Neural cell (in vitro differentiated cells): ENCODE measurements around the gene FXR1. TPM values are rescaled to one million over a fixed set of nuclear protein-coding genes. Genes with fewer than 3 reads are reported as not detected.

Source experiments
- H2AFZ ChIP-seq: fragments of 200-600, 300-800 bp; sonication (generic), shearing (Covaris generic); 2 replicates; pipeline ENCODE4 v1.6.0; 2014; ENCODE audit warnings: low read depth, mild to moderate bottlenecking, antibody characterized with exemption, low read length, moderate library complexity
- H3F3A ChIP-seq: fragments of 200-600 bp; shearing (Covaris generic); 2 replicates; pipeline ENCODE4 v1.6.1; 2016; ENCODE audit warnings: mild to moderate bottlenecking, moderate library complexity, mixed read lengths, antibody characterized with exemption, low read length; ENCODE audit not compliant: insufficient read depth, poor library complexity, severe bottlenecking
- H3K27ac ChIP-seq: fragments of 200-600, 300-800 bp; sonication (generic), shearing (Covaris generic); 2 replicates; pipeline ENCODE4 v1.5.1; 2014; ENCODE audit warnings: mild to moderate bottlenecking, low read length, moderate library complexity
- H3K27me3 ChIP-seq: fragments of 300-800, 200-600 bp; sonication (generic), shearing (Covaris generic); 2 replicates; pipeline ENCODE4 v1.6.0; 2014; ENCODE audit warnings: mild to moderate bottlenecking, low read depth, low read length, moderate library complexity; ENCODE audit not compliant: insufficient read depth
- H3K36me3 ChIP-seq: fragments of 300-800, 200-600 bp; sonication (generic), shearing (Covaris generic); 2 replicates; pipeline ENCODE4 v1.5.1; 2014; ENCODE audit warnings: mild to moderate bottlenecking, antibody characterized with exemption, low read length, moderate library complexity; ENCODE audit not compliant: insufficient read depth
- H3K4me2 ChIP-seq: fragments of 300-800, 200-600 bp; sonication (generic), shearing (Covaris generic); 2 replicates; pipeline ENCODE4 v1.6.0; 2014; ENCODE audit warnings: mild to moderate bottlenecking, low read length
- H3K4me3 ChIP-seq: fragments of 300-800, 200-600 bp; sonication (generic), shearing (Covaris generic); 2 replicates; pipeline ENCODE4 v1.5.1; 2014; ENCODE audit warnings: mild to moderate bottlenecking, low read length, moderate library complexity
- H3K79me2 ChIP-seq: fragments of 200-600 bp; shearing (Covaris generic); replicated peaks from 2 replicates; pipeline ENCODE4 v1.6.0; 2014; ENCODE audit warnings: mild to moderate bottlenecking, low read length, moderate library complexity; ENCODE audit not compliant: insufficient read depth
- H3K9ac ChIP-seq: fragments of 300-800, 200-600 bp; sonication (generic), shearing (Covaris generic); 2 replicates; pipeline ENCODE4 v1.6.1; 2016; ENCODE audit warnings: mild to moderate bottlenecking, low read length, mixed read lengths
- H3K9me2 ChIP-seq: fragments of 200-600 bp; shearing (Covaris generic); 2 replicates; pipeline ENCODE4 v1.6.1; 2016; ENCODE audit warnings: mild to moderate bottlenecking, low read length, mixed read lengths; ENCODE audit not compliant: insufficient read depth
- H3K9me3 ChIP-seq: fragments of 200-600, 300-800 bp; sonication (generic), shearing (Covaris generic); 2 replicates; pipeline ENCODE4 v1.6.1; 2016; ENCODE audit warnings: mild to moderate bottlenecking, mixed run types, low read length, moderate library complexity, mixed read lengths
- H4K20me1 ChIP-seq: fragments of 200-600 bp; shearing (Covaris generic); 2 replicates; pipeline ENCODE4 v1.6.1; 2016; ENCODE audit warnings: mild to moderate bottlenecking, mixed run types; ENCODE audit not compliant: insufficient read depth
- CTCF ChIP-seq: fragments of 450-650 bp; IDR thresholded peaks from 2 replicates; pipeline ENCODE4 v1.5.1; 2014; ENCODE audit warnings: antibody characterized with exemption, mild to moderate bottlenecking, moderate library complexity; ENCODE audit not compliant: poor library complexity, severe bottlenecking
- EP300 ChIP-seq: fragments of 450-650 bp; conservative IDR thresholded peaks from 2 replicates; pipeline ENCODE4 v1.6.1; 2014; ENCODE audit warnings: antibody characterized with exemption, mild to moderate bottlenecking, moderate library complexity; ENCODE audit not compliant: poor library complexity, severe bottlenecking
- EZH2 ChIP-seq: fragments of 200-600, 300-800 bp; shearing (Covaris generic), sonication (generic); IDR thresholded peaks from 2 replicates; pipeline ENCODE4 v1.6.1; 2014; ENCODE audit warnings: antibody characterized with exemption, low read length, borderline replicate concordance, mild to moderate bottlenecking; ENCODE audit not compliant: insufficient read depth, poor library complexity, severe bottlenecking
- MXI1 ChIP-seq: fragments of 450-650 bp; conservative IDR thresholded peaks from 2 replicates; pipeline ENCODE4 v1.6.1; 2014; ENCODE audit warnings: antibody characterized with exemption, mild to moderate bottlenecking; ENCODE audit not compliant: poor library complexity, severe bottlenecking
- POLR2AphosphoS5 ChIP-seq: IDR thresholded peaks from 2 replicates; pipeline ENCODE4 v1.6.1; 2012
- RAD21 ChIP-seq: fragments of 450-650 bp; conservative IDR thresholded peaks from 2 replicates; pipeline ENCODE4 v1.6.1; 2014; ENCODE audit warnings: antibody characterized with exemption, mild to moderate bottlenecking, moderate library complexity
- SMC3 ChIP-seq: fragments of 450-650 bp; conservative IDR thresholded peaks from 2 replicates; pipeline ENCODE4 v1.6.1; 2014; ENCODE audit warnings: antibody characterized with exemption, mild to moderate bottlenecking, moderate library complexity; ENCODE audit not compliant: poor library complexity
- TAF1 ChIP-seq: IDR thresholded peaks from 2 replicates; pipeline ENCODE4 v1.6.1; 2012; ENCODE audit warnings: low read depth
- polyA plus RNA-seq: library from polyadenylated mRNA; depleted of rRNA; stranded (reverse); fragments of >200 nt; gene quantifications from 2 replicates; pipeline ENCODE4 v1.2.3, GENCODE V29; 2014
- TF ChIP-seq, protein P1 (sequence below): IDR thresholded peaks from 2 replicates; pipeline ENCODE4 v1.6.1; 2012; ENCODE audit warnings: borderline replicate concordance

The FXR1 gene
- polyA plus RNA-seq, 1 donor from 2014 or later, result 109 TPM

- H3K9ac ChIP-seq, result peak within 1 kb of the TSS; percentile 76
- peaks cover 8% of the 10 kb centered on the region for H3K79me2 ChIP-seq
- peak within 1 kb of the TSS; percentile 87 for H2AFZ ChIP-seq
These were observed 77.1 kb downstream of the FXR1 start, which contains the start of gene DNAJC19 for GRCh38 chr3:180989291-180990163. Gene DNAJC19, minus strand, starts transcription at chr3:180989736. Its CDS starts 134 bp downstream, at chr3:180989602.

DNA sequence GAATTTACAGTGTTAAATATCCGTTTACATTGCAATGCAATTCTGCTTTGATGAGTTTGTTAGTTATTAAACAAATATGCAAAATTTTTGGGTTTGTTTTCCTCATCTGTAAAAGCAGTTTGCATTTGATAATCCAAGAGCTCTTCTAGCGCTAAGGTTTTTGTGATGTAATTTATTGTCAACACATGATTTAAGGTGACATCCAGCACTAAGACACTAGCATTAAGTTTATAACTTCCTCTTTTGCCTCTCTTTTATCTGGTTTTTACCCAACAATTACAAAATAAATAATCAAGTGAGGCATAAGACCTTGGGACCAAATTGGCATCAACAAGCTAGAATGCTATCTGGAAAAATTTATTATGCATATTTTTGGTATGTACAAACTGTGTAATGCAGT lies 78.0 kb downstream of the FXR1 start:
- peak overlapping the region; percentile 91 for H3K4me3 ChIP-seq
- H3K4me2 ChIP-seq, result peak overlapping the region; percentile 93
- no peak overlapping the region for H2AFZ ChIP-seq
- no peaks in the 10 kb centered on the region for H3K9me2 ChIP-seq
- H3K79me2 ChIP-seq, result peaks cover 8% of the 10 kb centered on the region
- H3K36me3 ChIP-seq, result peaks cover 5% of the 10 kb centered on the region
- no peaks in the 10 kb centered on the region for H3F3A ChIP-seq
- H3K9ac ChIP-seq, result no peak overlapping the region
- no peaks in the 10 kb centered on the region for H4K20me1 ChIP-seq
- H3K27me3 ChIP-seq, result no peaks in the 10 kb centered on the region
- no peak overlapping the region for H3K27ac ChIP-seq
- TF ChIP-seq TAF1 (no peak), POLR2AphosphoS5 (no peak), MXI1 (no peak), SMC3 (no peak)
- no peaks in the 10 kb centered on the region for H3K9me3 ChIP-seq

More at GRCh38 chr3:180989291-180990163, 77.1 kb downstream of the FXR1 start, which contains the start of gene DNAJC19:
- Histone ChIP-seq H3K27ac (peak within 1 kb of the TSS; percentile 66), H3K27me3 (no peaks in the 10 kb centered on the region), H3K4me3 (peak within 1 kb of the TSS; percentile 91), H3K9me3 (no peaks in the 10 kb centered on the region), H3F3A (no peaks in the 10 kb centered on the region), H3K9me2 (no peaks in the 10 kb centered on the region), H3K4me2 (peak within 1 kb of the TSS; percentile 93), H3K36me3 (peaks cover 6% of the 10 kb centered on the region), H4K20me1 (no peaks in the 10 kb centered on the region)
- TF ChIP-seq EZH2 (no peak), RAD21 (peak; percentile 64), TAF1 (peak; percentile 86), CTCF (peak; percentile 36), EP300 (peak; percentile 21), MXI1 (peak; percentile 91), SMC3 (peak; percentile 66), POLR2AphosphoS5 (peak; percentile 84)
- TF ChIP-seq, protein P1, sequence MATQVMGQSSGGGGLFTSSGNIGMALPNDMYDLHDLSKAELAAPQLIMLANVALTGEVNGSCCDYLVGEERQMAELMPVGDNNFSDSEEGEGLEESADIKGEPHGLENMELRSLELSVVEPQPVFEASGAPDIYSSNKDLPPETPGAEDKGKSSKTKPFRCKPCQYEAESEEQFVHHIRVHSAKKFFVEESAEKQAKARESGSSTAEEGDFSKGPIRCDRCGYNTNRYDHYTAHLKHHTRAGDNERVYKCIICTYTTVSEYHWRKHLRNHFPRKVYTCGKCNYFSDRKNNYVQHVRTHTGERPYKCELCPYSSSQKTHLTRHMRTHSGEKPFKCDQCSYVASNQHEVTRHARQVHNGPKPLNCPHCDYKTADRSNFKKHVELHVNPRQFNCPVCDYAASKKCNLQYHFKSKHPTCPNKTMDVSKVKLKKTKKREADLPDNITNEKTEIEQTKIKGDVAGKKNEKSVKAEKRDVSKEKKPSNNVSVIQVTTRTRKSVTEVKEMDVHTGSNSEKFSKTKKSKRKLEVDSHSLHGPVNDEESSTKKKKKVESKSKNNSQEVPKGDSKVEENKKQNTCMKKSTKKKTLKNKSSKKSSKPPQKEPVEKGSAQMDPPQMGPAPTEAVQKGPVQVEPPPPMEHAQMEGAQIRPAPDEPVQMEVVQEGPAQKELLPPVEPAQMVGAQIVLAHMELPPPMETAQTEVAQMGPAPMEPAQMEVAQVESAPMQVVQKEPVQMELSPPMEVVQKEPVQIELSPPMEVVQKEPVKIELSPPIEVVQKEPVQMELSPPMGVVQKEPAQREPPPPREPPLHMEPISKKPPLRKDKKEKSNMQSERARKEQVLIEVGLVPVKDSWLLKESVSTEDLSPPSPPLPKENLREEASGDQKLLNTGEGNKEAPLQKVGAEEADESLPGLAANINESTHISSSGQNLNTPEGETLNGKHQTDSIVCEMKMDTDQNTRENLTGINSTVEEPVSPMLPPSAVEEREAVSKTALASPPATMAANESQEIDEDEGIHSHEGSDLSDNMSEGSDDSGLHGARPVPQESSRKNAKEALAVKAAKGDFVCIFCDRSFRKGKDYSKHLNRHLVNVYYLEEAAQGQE, result peak; percentile 79
